ENCODE data around the gene EMX2. TPM values are rescaled to one million over a fixed set of nuclear protein-coding genes. Genes with fewer than 3 reads are reported as not detected.
"Not testable (repeated sequence)": the region's sequence is repeated elsewhere in the genome, so short reads cannot be mapped to it uniquely, and the experiment has no call there.

Gene EMX2
- total and polyA plus RNA-seq, 4 donors: 0.37 TPM; not detected in 3

DNA sequence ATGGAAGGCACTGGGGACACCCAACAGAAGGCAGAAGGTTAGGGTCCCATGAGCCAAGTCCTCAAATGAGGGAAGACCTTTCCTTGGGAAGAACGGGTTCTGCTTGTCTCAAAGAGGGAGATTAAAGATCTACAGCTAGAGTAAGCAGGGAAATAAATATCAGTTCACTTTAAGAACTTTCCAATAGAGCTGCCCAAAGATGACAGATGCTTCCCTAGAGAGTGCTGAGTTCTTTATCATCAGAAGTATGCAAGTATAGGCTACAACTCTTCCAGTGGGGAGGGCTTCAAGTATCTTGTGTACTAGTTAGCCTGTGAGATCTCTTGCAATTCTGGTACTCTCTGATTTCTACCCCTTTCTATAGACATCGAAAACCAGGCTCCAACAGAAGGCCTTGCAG lies 39.4 kb downstream of the EMX2 start:
- DNase-seq (no peak), ATAC-seq (ENCODE audit: insufficient read depth, low FRiP score) (no peak)
- 83 to 90% methylated on average over 2 of the region's 2 CpGs for WGBS, 2 donors
- H3K9ac ChIP-seq (ENCODE audit: insufficient read depth in 1 of 2, low read length in 2 of 2): no peak overlapping the region
- TF ChIP-seq, protein P1, sequence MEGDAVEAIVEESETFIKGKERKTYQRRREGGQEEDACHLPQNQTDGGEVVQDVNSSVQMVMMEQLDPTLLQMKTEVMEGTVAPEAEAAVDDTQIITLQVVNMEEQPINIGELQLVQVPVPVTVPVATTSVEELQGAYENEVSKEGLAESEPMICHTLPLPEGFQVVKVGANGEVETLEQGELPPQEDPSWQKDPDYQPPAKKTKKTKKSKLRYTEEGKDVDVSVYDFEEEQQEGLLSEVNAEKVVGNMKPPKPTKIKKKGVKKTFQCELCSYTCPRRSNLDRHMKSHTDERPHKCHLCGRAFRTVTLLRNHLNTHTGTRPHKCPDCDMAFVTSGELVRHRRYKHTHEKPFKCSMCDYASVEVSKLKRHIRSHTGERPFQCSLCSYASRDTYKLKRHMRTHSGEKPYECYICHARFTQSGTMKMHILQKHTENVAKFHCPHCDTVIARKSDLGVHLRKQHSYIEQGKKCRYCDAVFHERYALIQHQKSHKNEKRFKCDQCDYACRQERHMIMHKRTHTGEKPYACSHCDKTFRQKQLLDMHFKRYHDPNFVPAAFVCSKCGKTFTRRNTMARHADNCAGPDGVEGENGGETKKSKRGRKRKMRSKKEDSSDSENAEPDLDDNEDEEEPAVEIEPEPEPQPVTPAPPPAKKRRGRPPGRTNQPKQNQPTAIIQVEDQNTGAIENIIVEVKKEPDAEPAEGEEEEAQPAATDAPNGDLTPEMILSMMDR (IDR thresholded peaks at IDR 0.05; ENCODE audit: control extremely low read depth, extremely low read depth): no peak
- H3K27me3 ChIP-seq (ENCODE audit: control insufficient read depth in 3 of 3, insufficient read depth in 3 of 3, low read length in 2 of 3): peaks cover 0 to 22% (median 4%) of the 10 kb centered on the region in 3 donors
- no peaks in the 10 kb centered on the region for H3K4me1 ChIP-seq (ENCODE audit: control insufficient read depth in 5 of 5, insufficient read depth in 5 of 5, low read length in 5 of 5)
- no peak overlapping the region for H3K4me3 ChIP-seq
- H3K36me3 ChIP-seq (ENCODE audit: control insufficient read depth in 4 of 4, insufficient read depth in 4 of 4, low read length in 4 of 4): no peaks in the 10 kb centered on the region
- H3K27ac ChIP-seq (ENCODE audit: low read depth in 1 of 2, low read length in 1 of 2): no peak overlapping the region
- peaks cover 0 to 2% (median under 1%) of the 10 kb centered on the region in 4 donors for H3K9me3 ChIP-seq (ENCODE audit: control insufficient read depth in 4 of 4, insufficient read depth in 3 of 4, low read length in 3 of 4)

DNA sequence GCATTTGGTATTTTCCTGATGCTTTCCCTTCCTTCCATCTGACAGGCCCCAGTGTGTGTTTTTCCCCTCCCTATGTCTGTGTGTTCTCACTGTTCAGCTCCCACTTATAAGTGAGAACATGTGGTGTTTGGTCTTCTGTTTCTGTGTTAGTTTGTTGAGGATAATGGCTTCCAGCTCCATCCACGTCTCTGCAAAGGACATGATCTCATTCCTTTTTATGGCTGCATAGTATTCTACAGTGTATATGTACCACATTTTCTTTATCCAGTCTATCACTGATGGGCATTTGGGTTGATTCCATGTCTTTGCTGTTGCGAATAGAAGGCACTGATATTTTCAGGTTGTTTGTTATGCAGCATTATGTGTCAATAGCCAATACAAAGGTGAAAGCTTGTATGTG lies 42.3 kb downstream of the EMX2 start:
- peaks cover 0 to 11% (median 0%) of the 10 kb centered on the region in 3 donors for H3K27me3 ChIP-seq (ENCODE audit: control insufficient read depth in 3 of 3, insufficient read depth in 3 of 3, low read length in 2 of 3)
- not testable (repeated sequence) for ATAC-seq (ENCODE audit: insufficient read depth, low FRiP score); H3K27ac ChIP-seq (ENCODE audit: low read depth in 1 of 2, low read length in 1 of 2); DNase-seq; H3K9me3 ChIP-seq (ENCODE audit: control insufficient read depth in 4 of 4, insufficient read depth in 3 of 4, low read length in 3 of 4); H3K4me1 ChIP-seq (ENCODE audit: control insufficient read depth in 5 of 5, insufficient read depth in 5 of 5, low read length in 5 of 5); H3K36me3 ChIP-seq (ENCODE audit: control insufficient read depth in 4 of 4, insufficient read depth in 4 of 4, low read length in 4 of 4); H3K4me3 ChIP-seq; H3K9ac ChIP-seq (ENCODE audit: insufficient read depth in 1 of 2, low read length in 2 of 2)
- WGBS, 2 donors: 78% methylated on average over 2 of the region's 2 CpGs

DNA sequence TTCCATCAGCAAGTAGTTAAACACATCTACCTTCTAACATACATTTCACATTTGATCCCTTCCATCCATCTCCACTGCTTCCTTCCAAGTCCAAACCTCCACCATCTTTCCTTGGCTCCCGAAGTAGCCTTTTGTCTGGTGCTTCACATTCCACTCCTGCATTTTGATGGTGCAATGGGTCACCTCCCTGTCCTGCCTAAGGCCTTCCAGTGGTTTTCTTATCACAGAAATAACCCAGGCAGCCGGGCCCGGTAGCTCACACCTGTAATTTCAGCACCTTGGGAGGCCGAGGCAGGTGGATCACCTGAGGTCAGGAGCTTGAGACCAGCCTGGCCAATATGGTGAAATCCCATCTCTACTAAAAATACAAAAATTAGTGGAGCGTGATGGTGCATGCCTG lies 44.5 kb downstream of the EMX2 start:
- Histone ChIP-seq H3K27ac (ENCODE audit: low read depth in 1 of 2, low read length in 1 of 2) (no peak overlapping the region), H3K4me1 (ENCODE audit: control insufficient read depth in 5 of 5, insufficient read depth in 5 of 5, low read length in 5 of 5) (no peaks in the 10 kb centered on the region), H3K4me3 (no peak overlapping the region), H3K9me3 (ENCODE audit: control insufficient read depth in 4 of 4, insufficient read depth in 3 of 4, low read length in 3 of 4) (peaks cover 0 to 5% (median under 1%) of the 10 kb centered on the region in 4 donors), H3K27me3 (ENCODE audit: control insufficient read depth in 3 of 3, insufficient read depth in 3 of 3, low read length in 2 of 3) (peaks cover 0 to 1% (median 0%) of the 10 kb centered on the region in 3 donors), H3K36me3 (ENCODE audit: control insufficient read depth in 4 of 4, insufficient read depth in 4 of 4, low read length in 4 of 4) (no peaks in the 10 kb centered on the region), H3K9ac (ENCODE audit: insufficient read depth in 1 of 2, low read length in 2 of 2) (no peak overlapping the region)
- TF ChIP-seq, protein P1 (IDR thresholded peaks at IDR 0.05; ENCODE audit: control extremely low read depth, extremely low read depth): no peak
- no peak for DNase-seq
- 93 to 94% methylated on average over 5 of the region's 5 CpGs for WGBS, 2 donors
- ATAC-seq (ENCODE audit: insufficient read depth, low FRiP score): no peak

DNA sequence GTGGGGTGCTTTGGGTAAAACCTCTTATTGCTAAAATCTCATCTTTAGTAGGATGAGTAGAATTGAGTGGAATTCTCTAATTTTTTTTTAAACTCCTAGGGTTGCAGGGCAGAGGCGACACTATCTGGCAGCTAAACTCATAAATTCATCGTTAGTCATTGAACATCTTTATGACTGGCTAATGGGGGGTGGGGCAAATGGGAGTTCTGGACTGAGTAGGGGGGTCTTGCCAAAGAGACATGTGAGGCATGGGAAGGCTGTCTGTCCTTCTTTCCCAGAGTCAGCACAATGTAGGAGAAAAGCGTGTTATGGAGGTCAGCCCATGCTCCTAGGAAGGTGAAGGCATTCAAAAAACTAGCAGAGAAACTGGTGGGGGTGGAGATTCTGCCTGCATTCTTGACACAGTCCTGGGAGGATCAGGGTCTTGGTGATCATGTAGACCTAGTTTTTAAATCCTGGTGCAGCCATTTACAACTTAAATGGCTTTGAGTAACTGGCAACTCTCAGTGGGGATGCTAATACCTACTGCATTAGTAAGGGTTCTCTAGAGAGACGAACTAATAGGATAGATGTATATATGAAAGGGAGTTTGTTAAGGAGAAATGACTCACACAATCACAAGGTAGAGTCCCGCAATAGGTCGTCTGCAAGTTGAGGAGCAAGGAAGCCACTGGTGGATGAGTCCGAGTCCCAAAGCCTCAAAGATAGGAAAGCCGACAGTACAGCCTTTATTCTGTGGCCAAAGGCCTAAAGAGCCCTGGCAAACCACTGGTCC lies 47.7 kb downstream of the EMX2 start:
- DNase-seq: no peak
- Histone ChIP-seq H3K4me1 (ENCODE audit: control insufficient read depth in 5 of 5, insufficient read depth in 5 of 5, low read length in 5 of 5) (no peaks in the 10 kb centered on the region), H3K4me3 (no peak overlapping the region), H3K27ac (ENCODE audit: low read depth in 1 of 2, low read length in 1 of 2) (no peak overlapping the region), H3K36me3 (ENCODE audit: control insufficient read depth in 4 of 4, insufficient read depth in 4 of 4, low read length in 4 of 4) (no peaks in the 10 kb centered on the region), H3K9me3 (ENCODE audit: control insufficient read depth in 4 of 4, insufficient read depth in 3 of 4, low read length in 3 of 4) (peaks cover 0 to 7% (median 0%) of the 10 kb centered on the region in 4 donors), H3K9ac (ENCODE audit: insufficient read depth in 1 of 2, low read length in 2 of 2) (no peak overlapping the region), H3K27me3 (ENCODE audit: control insufficient read depth in 3 of 3, insufficient read depth in 3 of 3, low read length in 2 of 3) (no peaks in the 10 kb centered on the region)
- 81% methylated on average over 8 of the region's 8 CpGs for WGBS, 2 donors
- TF ChIP-seq, protein P1 (IDR thresholded peaks at IDR 0.05; ENCODE audit: control extremely low read depth, extremely low read depth): no peak
- ATAC-seq (ENCODE audit: insufficient read depth, low FRiP score): no peak

Data from lung (tissue), 12 donors.